Activated naive CD8-positive, alpha-beta T cell treated with anti-CD3 and anti-CD28 coated beads for 36 hours (primary cell): ENCODE measurements around the gene PGLYRP2. TPM values are rescaled to one million over a fixed set of nuclear protein-coding genes. Genes with fewer than 3 reads are reported as not detected.
"Not testable (repeated sequence)": the region's sequence is repeated elsewhere in the genome, so short reads cannot be mapped to it uniquely, and the experiment has no call there.

Experiments
- DNase-seq: peaks from one replicate; pipeline ENCODE4 v3.0.0; 2021
- H3K27ac Mint-ChIP-seq: one replicate; pipeline ENCODE4 v1.8.0; 2022; ENCODE audit warnings: mild to moderate bottlenecking, moderate library complexity, mixed read lengths
- H3K27me3 Mint-ChIP-seq: one replicate; pipeline ENCODE4 v1.8.0; 2022; ENCODE audit warnings: mild to moderate bottlenecking, mixed read lengths
- H3K36me3 Mint-ChIP-seq: one replicate; pipeline ENCODE4 v1.8.0; 2021; ENCODE audit warnings: mild to moderate bottlenecking, mixed read lengths
- H3K4me1 Mint-ChIP-seq: one replicate; pipeline ENCODE4 v1.8.0; 2021; ENCODE audit warnings: mixed read lengths
- H3K4me3 Mint-ChIP-seq: one replicate; pipeline ENCODE4 v1.8.0; 2022; ENCODE audit warnings: mild to moderate bottlenecking, moderate library complexity, mixed read lengths
- H3K9me3 Mint-ChIP-seq: one replicate; pipeline ENCODE4 v1.8.0; 2022; ENCODE audit warnings: mixed read lengths
- total RNA-seq, 2 experiments: library from RNA; stranded (reverse); gene quantifications; one replicate each; pipeline ENCODE4 v1.2.3, GENCODE V29; 2021

PGLYRP2 gene, protein sequence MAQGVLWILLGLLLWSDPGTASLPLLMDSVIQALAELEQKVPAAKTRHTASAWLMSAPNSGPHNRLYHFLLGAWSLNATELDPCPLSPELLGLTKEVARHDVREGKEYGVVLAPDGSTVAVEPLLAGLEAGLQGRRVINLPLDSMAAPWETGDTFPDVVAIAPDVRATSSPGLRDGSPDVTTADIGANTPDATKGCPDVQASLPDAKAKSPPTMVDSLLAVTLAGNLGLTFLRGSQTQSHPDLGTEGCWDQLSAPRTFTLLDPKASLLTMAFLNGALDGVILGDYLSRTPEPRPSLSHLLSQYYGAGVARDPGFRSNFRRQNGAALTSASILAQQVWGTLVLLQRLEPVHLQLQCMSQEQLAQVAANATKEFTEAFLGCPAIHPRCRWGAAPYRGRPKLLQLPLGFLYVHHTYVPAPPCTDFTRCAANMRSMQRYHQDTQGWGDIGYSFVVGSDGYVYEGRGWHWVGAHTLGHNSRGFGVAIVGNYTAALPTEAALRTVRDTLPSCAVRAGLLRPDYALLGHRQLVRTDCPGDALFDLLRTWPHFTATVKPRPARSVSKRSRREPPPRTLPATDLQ
- total RNA-seq: not detected

DNA sequence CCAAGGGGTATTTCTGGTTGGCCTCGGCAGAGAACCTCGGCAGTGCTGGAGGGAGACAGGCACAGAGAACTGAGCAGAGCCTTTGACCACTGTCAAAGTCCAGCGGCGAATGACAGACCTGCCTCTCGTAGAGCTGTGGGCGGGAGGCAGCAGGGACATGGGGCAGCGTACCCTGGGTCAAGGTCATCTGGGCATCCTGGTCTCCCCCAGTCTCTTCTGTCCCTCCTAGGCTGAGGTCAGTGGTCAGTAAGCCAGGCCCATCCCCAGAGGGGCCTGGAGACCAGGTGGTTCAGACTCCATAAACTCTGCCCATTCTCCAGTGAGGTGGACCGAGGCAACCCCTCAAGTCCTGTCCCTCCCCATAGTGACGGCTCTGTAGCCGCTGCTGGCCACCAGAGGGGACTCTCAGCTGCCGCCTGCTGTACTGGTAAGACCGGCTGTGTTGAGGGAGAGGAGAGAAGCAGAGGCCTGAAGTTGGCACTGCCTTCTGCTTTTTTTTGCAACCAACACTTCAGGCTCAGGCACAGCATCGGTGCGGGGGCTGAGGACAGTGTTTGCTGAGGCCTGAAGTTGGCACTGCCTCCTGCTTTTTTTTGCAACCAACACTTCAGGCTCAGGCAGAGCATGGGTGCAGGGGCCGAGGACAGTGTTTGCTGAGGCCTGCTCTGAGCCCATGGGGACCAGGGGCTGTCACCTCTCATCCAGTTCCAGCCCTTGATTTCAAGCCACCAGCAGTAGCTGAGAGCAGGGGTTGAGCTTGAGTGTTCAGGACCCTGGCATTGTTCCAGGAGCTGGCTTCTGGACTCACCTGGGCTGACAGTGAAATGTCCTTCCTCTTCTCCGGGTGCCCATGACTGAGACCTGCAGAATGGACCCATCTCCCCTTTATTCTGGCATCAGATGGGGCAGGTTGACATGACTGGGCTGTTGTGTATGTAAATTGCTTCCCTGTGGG lies at the start of gene PGLYRP2:
PGLYRP2 (minus strand) TSS at position 111 of the 955 bp plus-strand sequence. CDS start 130 bp downstream, outside the sequence.
- H3K9me3 Mint-ChIP-seq: no peaks in the 10 kb centered on the region
- DNase-seq: no peak
- H3K27ac Mint-ChIP-seq: no peak within 1 kb of the TSS
- peaks cover 34% of the 10 kb centered on the region for H3K4me1 Mint-ChIP-seq
- H3K36me3 Mint-ChIP-seq: no peaks in the 10 kb centered on the region
- H3K27me3 Mint-ChIP-seq: no peaks in the 10 kb centered on the region
- no peak within 1 kb of the TSS for H3K4me3 Mint-ChIP-seq

DNA sequence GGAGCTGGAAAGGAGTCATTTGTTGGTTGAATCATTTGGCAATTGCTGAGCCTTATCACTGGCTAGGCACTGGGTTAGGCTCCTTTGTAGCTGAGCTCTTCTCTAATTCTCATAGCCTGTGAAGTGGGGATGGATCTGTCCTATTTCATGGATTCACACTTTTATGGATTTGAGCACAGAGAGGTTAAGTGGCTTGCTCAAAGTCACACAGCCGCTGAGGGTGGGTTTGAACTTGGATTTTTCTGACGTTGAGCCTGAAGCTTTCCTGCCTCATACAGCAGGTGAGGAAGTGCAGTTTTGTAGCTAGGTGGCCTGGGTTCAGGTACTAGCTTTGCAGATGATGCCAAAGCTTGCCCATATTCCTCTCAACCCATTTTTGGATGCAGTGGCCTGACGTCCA lies 48.4 kb upstream of the PGLYRP2 start:
- peaks cover 21% of the 10 kb centered on the region for H3K4me1 Mint-ChIP-seq

DNA sequence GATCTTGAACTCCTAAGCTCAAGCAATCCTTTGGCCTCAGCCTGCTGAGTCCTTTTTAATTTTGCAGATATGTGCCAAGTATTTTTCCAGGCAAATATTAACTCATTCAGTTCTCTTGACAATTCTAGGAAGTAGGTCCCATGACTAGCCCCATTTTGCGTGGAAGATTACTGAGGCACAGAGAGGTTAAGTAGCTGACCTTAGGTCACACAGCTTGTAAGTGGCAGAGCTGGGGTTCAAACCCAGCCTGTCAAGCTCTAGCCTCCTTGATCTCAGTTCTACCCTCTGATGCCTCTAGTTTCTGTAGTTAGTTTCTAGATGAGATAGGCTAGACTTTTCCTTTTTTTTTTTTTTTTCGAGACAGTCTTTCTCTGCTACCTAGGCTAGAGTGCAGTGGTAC lies 47.1 kb upstream of the PGLYRP2 start:
- H3K9me3 Mint-ChIP-seq: peaks cover 4% of the 10 kb centered on the region
- H3K36me3 Mint-ChIP-seq: peaks cover 7% of the 10 kb centered on the region
- H3K27me3 Mint-ChIP-seq: no peaks in the 10 kb centered on the region
- H3K4me1 Mint-ChIP-seq: peaks cover 14% of the 10 kb centered on the region
- DNase-seq: no peak
- H3K4me3 Mint-ChIP-seq: no peak overlapping the region
- H3K27ac Mint-ChIP-seq: no peak overlapping the region

More for the DNA sequence above, 48.4 kb upstream of the PGLYRP2 start:
- Mint-ChIP-seq H3K36me3 (peaks cover 9% of the 10 kb centered on the region), H3K9me3 (peaks cover 6% of the 10 kb centered on the region), H3K27me3 (no peaks in the 10 kb centered on the region), H3K4me3 (no peak overlapping the region), H3K27ac (no peak overlapping the region)
- DNase-seq: no peak

DNA sequence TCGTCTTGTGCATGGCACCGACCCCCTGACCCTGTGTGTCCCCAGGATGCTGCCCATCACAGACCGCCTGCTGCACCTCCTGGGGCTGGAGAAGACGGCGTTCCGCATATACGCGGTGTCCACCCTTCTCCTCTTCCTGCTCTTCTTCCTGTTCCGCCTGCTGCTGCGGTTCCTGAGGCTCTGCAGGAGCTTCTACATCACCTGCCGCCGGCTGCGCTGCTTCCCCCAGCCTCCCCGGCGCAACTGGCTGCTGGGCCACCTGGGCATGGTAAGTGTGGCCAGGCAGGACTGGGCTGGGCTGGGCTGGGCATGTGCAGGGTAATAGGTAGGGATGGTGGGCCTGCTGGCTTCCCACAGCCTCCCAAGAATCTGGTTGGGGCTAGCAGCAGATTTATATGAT lies 46.0 kb upstream of the PGLYRP2 start:
- no peak overlapping the region for H3K4me3 Mint-ChIP-seq
- no peak overlapping the region for H3K27ac Mint-ChIP-seq
- peaks cover 4% of the 10 kb centered on the region for H3K36me3 Mint-ChIP-seq
- peaks cover 14% of the 10 kb centered on the region for H3K4me1 Mint-ChIP-seq
- H3K27me3 Mint-ChIP-seq: no peaks in the 10 kb centered on the region
- H3K9me3 Mint-ChIP-seq: peaks cover 1% of the 10 kb centered on the region
- no peak for DNase-seq

DNA sequence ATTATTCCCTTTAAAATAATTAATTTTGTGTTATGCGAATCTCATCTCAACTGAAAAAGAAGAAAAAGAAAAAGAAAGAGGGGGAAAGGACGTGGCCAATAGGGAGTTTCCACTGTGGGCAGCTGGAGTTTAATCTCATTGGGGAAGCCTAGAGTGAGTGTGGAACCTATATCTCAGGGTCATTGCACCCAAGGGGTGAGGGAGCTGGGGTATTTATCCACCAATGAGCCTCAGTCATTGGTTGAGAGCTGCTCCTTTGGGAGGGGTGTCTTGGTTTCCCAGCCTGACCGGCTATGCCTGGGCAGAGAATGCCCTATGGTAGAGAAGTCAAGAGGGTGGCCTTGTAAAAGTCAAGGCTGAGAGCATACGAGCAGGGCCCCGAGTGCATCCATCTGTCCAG lies 45.5 kb upstream of the PGLYRP2 start:
- DNase-seq: no peak
- H3K4me1 Mint-ChIP-seq: peaks cover 14% of the 10 kb centered on the region
- no peaks in the 10 kb centered on the region for H3K9me3 Mint-ChIP-seq
- H3K36me3 Mint-ChIP-seq: peaks cover 2% of the 10 kb centered on the region
- no peak overlapping the region for H3K4me3 Mint-ChIP-seq
- no peak overlapping the region for H3K27ac Mint-ChIP-seq
- H3K27me3 Mint-ChIP-seq: no peaks in the 10 kb centered on the region

DNA sequence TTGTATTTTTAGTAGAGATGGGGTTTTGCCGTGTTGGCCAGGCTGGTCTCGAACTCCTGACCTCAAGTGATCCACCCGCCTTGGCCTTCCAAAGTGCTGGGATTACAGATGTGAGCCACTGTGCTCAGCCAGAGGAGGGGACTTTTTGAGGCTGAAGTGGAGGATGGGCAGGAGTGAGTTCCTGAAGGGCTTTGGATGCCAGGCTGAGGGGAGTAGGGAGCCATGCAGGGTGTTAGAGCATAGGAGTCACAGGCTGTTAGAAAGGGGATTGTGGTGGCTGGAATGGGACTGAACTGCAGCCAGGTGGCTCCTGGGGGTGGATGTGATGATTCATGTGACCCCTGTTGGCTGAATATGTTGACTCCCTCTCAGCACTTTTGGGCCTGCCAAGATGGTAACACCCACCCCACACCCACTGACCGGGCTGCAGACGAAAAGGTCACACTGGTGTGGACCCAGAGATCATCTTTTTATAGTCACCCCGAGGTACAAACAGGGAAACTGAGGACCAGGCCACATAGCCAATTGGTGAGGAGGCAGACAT lies 40.2 kb upstream of the PGLYRP2 start:
- Mint-ChIP-seq H3K36me3 (peaks cover 22% of the 10 kb centered on the region), H3K27ac (no peak overlapping the region), H3K4me1 (peaks cover 22% of the 10 kb centered on the region), H3K27me3 (no peaks in the 10 kb centered on the region), H3K9me3 (peaks cover 12% of the 10 kb centered on the region), H3K4me3 (no peak overlapping the region)
- DNase-seq: no peak

DNA sequence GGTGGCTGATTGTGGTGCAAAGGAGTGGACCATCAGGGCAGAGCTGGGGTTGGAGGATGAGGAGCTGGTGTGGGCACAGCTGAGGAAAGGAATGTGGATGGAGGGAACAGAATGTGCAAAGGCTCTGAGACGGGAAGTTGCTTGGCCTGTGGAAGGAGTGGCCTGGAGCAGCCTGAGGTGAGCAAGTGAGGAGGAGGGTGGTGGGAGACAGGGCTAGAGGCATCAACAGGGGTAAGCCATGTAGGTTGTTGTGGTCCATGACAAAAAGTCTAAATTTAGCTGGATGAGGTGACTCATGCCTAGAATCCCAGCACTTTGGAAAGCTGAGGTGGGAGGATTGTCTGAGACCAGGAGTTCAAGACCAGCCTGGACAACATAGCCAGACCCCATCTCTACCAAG lies 38.5 kb upstream of the PGLYRP2 start:
- peaks cover 22% of the 10 kb centered on the region for H3K36me3 Mint-ChIP-seq
- peaks cover 22% of the 10 kb centered on the region for H3K4me1 Mint-ChIP-seq
- no peaks in the 10 kb centered on the region for H3K27me3 Mint-ChIP-seq
- H3K4me3 Mint-ChIP-seq: no peak overlapping the region
- no peak for DNase-seq
- no peak overlapping the region for H3K27ac Mint-ChIP-seq
- H3K9me3 Mint-ChIP-seq: peaks cover 12% of the 10 kb centered on the region

DNA sequence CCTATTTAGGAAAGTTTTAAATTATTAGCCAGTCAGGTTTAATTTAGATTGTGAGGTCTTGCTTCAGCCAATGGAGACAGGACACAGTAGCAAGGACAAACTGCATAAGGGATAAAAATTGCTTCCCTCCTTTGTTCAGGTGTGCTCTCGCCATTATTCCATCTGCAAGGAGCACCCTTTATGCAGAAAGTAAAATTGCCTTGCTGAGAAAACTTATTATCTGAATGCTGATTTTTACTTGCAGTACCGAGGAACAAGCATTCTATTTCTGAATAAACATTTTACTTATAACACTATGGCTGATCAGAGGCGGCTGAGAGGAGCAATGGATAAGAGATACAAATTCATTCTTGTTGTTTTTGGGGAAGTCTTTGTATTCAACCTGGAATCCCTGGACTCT lies 37.1 kb upstream of the PGLYRP2 start:
- Mint-ChIP-seq H3K27ac (no peak overlapping the region), H3K4me1 (peaks cover 24% of the 10 kb centered on the region), H3K36me3 (peaks cover 22% of the 10 kb centered on the region), H3K9me3 (peaks cover 12% of the 10 kb centered on the region), H3K4me3 (no peak overlapping the region), H3K27me3 (no peaks in the 10 kb centered on the region)
- DNase-seq: no peak

DNA sequence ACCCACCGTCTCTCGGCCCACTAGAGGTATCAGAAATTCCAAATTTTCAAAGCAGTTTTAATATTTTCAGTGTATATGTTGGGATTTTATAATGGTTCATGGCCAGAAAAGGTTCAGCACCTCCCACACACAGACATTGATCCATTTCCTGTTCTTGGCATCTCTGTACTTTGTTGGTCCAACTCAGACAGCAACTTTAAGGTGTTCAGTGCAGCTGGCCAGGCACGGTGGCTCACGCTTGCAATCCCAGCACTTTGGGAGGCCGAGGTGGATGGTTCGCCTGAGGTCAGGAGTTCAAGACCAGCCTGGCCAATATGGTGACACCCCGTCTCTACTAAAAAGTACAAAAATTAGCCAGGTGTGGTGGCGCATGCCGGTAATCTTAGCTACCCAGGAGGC lies 35.9 kb upstream of the PGLYRP2 start:
- H3K27ac Mint-ChIP-seq: peak overlapping the region; percentile 97
- H3K9me3 Mint-ChIP-seq: peaks cover 12% of the 10 kb centered on the region
- not testable (repeated sequence) for H3K27me3 Mint-ChIP-seq, DNase-seq
- peak overlapping the region; percentile 76 for H3K4me3 Mint-ChIP-seq
- H3K4me1 Mint-ChIP-seq: peaks cover 29% of the 10 kb centered on the region
- H3K36me3 Mint-ChIP-seq: peaks cover 22% of the 10 kb centered on the region

DNA sequence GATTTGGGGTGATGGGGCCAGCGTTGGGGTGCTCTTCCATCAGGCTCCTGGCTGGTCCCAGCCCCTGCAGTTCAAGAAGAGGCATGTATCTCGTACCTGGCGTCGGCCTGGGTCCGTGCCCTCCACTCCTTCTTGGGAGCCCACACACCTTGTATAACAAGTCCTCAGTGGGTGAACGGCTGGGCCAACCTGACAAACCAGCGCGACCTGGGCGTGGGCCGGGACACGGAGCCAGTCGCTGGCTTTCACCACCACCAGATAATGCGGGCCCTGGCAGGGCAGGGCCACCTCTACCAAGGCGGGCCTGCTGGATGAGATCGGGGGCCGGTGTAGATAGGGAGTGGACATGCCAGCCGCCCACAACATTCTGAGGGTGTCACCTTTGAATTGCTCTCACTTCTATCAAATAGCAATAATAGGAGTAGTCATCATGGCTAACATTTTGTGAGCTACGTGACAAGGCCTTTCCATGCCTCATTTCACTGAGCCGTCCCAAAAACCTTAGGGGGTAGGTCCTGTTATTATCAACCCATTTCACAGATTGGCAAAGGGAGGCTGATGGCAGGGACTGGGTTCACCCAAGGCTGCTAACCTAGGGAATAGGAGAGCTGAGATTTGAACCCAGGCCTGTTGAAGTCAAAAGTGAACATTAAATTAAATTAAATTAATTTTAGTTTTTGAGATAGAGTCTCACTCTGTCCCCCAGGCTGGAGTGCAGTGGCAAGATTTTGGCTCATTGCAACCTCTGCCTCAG lies 32.5 kb upstream of the PGLYRP2 start:
- no peak for DNase-seq
- H3K27me3 Mint-ChIP-seq: peaks cover 20% of the 10 kb centered on the region

DNA sequence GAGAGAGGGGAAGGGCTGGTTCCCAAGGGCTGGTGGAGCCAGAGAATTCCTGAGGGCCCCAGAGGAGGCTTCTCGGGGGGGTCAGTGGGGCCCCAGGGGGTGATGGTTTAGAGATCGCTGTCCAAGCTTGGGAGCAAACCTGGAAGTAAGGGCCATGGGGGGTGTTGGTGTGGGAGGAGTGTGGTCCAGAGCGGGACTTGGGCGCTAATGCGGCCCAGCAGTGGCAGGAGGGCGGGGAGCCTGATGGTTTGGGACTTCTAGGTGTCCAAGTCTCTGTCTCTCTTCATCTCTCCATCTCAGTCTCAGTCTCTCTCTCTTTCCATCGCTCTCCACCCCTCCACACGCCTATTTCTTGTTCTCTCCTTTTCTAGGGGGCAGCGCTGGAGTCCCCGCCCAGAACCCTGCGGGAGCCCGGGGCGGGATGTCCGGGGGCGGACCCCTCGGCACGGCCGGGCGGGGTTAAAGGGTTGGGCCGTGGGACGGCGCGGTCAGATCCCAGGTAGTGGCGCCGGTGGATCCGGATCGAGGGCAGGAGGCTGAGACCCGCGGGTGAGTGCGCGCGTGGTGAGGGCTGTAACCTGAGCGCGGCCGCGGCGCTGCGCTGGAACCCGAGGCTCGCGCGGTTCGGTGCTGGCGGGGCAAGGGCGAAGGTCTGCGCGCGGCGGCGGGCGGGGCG lies 28.9 kb upstream of the PGLYRP2 start, which contains the start of gene CYP4F22:
CYP4F22 (plus strand) TSS at position 491 of the 676 bp plus-strand sequence. CDS start 16,812 bp downstream, outside the sequence.
- H3K9me3 Mint-ChIP-seq: no peaks in the 10 kb centered on the region
- no peaks in the 10 kb centered on the region for H3K36me3 Mint-ChIP-seq
- DNase-seq: peak; percentile 36
- H3K4me1 Mint-ChIP-seq: peaks cover 21% of the 10 kb centered on the region
- peaks cover 20% of the 10 kb centered on the region for H3K27me3 Mint-ChIP-seq
- peak within 1 kb of the TSS; percentile 77 for H3K4me3 Mint-ChIP-seq
- no peak within 1 kb of the TSS for H3K27ac Mint-ChIP-seq

More for the DNA sequence above, 32.5 kb upstream of the PGLYRP2 start:
- Mint-ChIP-seq H3K27ac (no peak overlapping the region), H3K4me3 (no peak overlapping the region), H3K36me3 (peaks cover 12% of the 10 kb centered on the region), H3K9me3 (peaks cover 8% of the 10 kb centered on the region), H3K4me1 (peaks cover 38% of the 10 kb centered on the region)

DNA sequence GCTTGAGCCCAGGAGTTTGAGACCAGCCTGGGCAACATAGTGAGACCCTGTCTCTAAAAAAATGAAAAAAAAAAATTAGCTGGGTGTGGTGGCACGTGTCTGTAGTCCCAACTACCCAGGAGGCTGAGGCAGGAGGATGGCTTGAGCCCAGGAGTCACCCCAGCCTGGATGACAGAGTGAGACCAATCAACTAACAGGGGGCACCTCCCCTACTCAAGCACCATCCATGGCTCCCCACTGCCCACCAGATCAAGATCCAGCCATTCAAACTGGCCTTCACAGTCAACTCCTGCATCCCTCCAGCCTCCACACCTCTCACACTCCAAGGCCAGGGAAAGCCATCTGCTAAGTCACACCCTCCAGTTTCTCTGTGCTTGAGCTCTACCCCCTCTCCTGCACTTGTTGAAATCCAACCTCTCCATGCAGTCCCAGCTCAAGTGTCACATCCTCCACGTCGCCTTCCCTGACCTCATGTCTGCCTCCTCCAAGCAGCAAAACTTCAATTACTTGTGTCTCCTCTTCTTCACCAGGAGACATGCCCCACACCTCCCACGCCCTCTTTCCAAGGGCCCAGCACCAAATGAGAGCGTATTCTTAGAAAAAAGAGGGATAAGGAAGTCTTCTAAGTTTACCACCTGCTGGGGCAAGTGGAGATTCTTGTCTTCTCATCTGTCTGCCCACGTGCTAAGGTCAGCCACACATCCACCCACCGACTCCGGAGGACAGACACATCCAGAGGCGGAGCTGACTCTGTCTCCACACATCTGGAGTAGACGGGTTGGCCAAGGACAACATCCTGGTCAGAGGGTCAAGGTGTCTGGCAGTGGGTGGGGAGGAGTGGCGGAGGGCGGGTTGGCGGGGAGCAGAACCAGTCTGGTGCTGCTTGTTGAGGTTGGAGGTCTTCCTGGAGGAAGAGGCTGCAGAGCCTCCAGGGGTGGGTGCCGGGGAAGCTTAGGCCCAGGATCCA lies 28.1 kb upstream of the PGLYRP2 start:
- no peak for DNase-seq
- peaks cover 20% of the 10 kb centered on the region for H3K27me3 Mint-ChIP-seq
- no peaks in the 10 kb centered on the region for H3K36me3 Mint-ChIP-seq
- no peak overlapping the region for H3K27ac Mint-ChIP-seq
- H3K4me1 Mint-ChIP-seq: peaks cover 21% of the 10 kb centered on the region
- no peak overlapping the region for H3K4me3 Mint-ChIP-seq
- H3K9me3 Mint-ChIP-seq: no peaks in the 10 kb centered on the region

DNA sequence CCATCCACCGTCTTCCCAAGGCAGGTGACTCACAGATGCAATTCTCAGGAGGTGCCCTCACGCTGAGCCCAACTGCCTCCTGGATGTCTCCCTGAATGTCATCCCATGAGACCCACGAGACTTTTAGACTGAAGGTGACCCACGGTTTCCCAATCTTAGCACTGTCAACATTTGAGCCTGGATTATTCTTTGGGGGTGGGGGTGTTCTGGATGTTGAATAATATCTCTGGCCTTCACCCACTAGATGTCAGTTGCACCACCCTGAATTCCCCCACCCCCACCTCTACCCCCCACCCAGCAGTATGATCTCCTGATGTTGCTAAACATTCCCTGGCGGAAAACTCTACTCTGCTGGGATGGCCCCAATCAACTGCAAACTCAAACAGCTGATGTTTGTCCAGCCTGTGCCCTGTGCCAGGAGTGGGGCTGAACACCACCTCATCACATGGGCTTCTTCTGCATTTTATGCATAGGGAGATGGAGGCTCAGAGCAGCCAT lies 26.8 kb upstream of the PGLYRP2 start:
- Mint-ChIP-seq H3K27ac (no peak overlapping the region), H3K27me3 (peaks cover 20% of the 10 kb centered on the region), H3K4me1 (peaks cover 19% of the 10 kb centered on the region), H3K4me3 (no peak overlapping the region), H3K36me3 (no peaks in the 10 kb centered on the region), H3K9me3 (no peaks in the 10 kb centered on the region)
- no peak for DNase-seq
